GM19193 (cell line): Measurements from ENCODE around the gene KRTAP10-12.
"Not testable (repeated sequence)": the region's sequence is repeated elsewhere in the genome, so short reads cannot be mapped to it uniquely, and the experiment has no call there.

Source experiments
- POLR2A ChIP-seq: IDR thresholded peaks from 4 replicates; pipeline ENCODE4 v1.6.1; 2011; ENCODE audit not compliant: insufficient read depth, insufficient read length; ENCODE audit errors: extremely low read depth

KRTAP10-12 gene, protein sequence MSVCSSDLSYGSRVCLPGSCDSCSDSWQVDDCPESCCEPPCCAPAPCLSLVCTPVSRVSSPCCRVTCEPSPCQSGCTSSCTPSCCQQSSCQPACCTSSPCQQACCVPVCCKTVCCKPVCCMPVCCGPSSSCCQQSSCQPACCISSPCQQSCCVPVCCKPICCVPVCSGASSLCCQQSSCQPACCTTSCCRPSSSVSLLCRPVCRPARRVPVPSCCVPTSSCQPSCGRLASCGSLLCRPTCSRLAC

GRCh38 chr21:44697172-44697810, at the start of gene KRTAP10-12:
Gene KRTAP10-12 (plus strand): TSS chr21:44697172. CDS start chr21:44697202, 30 bp downstream.
- TF ChIP-seq POLR2A, result not testable (repeated sequence)

GRCh38 chr21:44647222-44647552, 49.8 kb upstream of the KRTAP10-12 start:
- no peak for TF ChIP-seq POLR2A

- TF ChIP-seq POLR2A, result no peak
These were observed 48.2 kb upstream of the KRTAP10-12 start for GRCh38 chr21:44648557-44649311.

- TF ChIP-seq POLR2A, result no peak
These were observed 47.4 kb upstream of the KRTAP10-12 start for GRCh38 chr21:44649521-44650100.

GRCh38 chr21:44650265-44650972, 46.6 kb upstream of the KRTAP10-12 start:
- TF ChIP-seq POLR2A, result no peak

- TF ChIP-seq POLR2A, result no peak
These were observed 45.8 kb upstream of the KRTAP10-12 start for GRCh38 chr21:44650973-44651675.

DNA sequence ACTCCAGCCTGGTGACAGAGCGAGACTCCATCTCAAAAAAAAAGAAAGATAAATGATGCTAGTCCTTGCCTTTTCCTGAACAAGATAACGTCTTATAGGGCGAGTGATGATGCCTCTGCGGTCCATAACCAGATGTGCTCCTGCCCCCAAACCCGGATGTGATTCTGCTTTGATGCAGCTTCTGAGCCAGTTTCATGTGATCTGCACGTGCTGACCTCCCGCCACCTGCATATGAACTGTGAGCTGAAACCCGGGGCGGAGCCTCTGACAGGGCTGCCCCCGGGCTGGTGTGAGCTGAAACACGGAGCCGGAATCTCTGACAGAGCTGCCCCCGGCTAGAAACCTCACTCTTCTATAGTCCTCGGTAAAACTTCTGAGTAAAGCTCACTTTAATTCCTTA, 43.8 kb upstream of the KRTAP10-12 start:
- TF ChIP-seq POLR2A, result no peak

DNA sequence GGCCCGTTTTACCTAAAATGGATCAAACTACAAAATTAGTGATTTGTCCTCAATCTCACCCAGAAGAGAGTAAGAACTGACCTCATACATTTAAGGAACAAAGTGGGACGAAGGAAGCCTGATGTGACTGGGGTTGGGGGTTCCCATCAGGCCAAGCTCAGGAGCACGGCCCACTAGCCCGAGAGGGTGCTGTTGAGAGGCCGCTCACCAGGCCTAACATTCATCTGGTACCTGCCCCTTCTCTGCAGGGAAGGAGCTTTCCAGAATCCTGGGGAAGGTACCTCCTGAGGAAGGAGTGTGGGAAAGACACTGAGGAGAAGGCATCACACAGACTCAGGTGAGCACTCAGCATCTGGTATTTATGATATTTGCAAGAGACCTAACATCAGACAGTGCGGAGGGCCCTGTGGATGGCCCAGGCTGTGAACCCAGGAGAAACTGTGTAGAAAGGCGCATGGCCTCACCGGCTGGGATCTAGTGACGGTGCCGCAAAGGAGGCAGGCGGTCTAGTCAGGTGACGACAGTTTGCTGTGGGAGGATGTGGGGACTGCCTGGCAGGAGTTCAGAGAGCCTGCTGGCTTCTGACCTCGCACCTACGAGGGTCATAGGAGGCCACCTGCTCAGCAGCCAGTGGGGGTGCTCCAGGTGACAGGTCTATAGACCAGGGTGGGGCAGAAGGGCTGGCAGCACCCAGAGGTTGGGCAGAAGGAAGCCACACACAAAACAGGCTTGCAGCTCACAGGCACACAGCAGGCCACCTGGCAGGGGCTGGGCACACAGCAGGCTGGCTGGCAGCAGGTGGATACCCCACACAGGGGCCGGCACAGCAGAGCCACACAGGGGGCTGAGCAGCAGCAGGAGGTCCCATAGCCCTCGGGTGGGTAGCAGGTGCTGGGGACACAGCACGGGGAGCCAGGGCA, 43.1 kb upstream of the KRTAP10-12 start:
- no peak for TF ChIP-seq POLR2A

DNA sequence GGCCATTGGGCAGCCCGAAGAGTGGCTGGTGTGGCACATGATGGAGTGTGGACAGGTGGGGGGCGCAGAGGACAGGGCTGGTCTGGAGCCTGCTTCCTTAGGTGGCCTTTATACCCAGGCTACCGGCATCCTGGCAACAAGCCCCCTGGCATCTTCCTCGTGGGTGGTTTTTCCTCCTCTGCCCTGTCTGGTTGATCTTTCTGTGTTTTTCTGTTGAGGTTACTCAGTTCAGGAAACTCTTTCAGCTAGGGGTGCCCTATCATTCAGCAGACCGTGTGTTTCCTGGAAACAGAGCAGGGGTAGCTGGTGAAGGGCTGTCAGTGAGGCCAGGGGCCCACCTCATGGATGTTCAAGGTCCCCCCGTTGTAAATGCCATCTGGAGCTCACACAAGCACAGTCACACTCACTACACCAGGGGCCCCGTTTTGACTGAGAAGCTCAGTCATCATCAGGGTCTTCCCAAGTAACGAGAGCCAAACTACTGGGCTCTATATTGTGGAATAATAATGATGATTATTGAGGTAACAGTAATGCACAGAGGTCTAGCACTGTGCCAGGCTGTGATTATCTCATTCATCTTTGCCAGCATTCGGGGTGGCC, 42.3 kb upstream of the KRTAP10-12 start, which contains the start of gene KRTAP12-4:
Gene KRTAP12-4 (minus strand): TSS at position 84 of the 600 bp plus-strand sequence. CDS start 45 bp downstream, at position 39.
- no peak for TF ChIP-seq POLR2A

GRCh38 chr21:44656868-44657267, 40.1 kb upstream of the KRTAP10-12 start:
- TF ChIP-seq POLR2A, result no peak

DNA sequence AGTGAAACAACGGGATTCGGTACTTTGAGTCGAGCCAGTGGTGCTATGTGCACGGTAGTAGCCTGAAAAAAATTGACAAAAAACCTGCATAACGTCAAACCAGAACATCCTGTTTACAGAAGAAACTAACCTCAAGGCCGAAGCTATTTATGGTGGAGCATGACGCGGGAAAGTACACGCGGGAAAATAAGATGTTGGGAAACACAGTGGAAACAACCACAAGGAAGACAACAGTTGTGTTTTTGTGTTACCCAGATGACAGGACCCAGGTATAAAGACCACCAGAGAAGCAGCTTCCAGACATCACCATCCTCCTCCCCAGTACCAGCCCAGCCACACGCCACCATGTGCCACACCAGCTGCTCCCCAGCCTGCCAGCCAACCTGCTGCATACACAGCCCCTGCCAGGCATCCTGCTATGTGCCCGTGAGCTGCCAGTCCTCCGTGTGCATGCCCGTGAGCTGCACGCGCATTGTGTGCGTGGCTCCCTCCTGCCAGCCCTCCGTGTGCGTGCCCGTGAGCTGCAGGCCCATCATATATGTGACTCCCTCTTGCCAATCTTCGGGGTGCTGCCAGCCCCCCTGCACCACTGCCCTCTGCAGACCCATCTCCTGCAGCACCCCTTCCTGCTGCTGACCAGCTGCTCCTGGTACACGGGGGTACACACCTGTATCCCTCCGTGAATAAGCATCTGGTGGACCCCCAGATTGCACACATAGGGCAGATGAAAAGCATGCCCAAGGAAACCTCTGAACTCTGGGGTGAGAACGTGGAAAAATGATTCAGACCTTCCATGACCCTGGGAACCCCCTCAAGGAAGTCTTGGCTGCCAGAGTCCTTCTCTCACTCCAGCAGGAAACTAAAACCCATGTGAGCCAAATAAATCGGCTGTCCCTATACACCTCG, 39.1 kb upstream of the KRTAP10-12 start, which contains the start of gene KRTAP12-3:
Gene KRTAP12-3 (plus strand): TSS at position 298 of the 906 bp plus-strand sequence. CDS start 48 bp downstream, at position 346.
- TF ChIP-seq POLR2A, result no peak

- TF ChIP-seq POLR2A, result no peak
These were observed 38.4 kb upstream of the KRTAP10-12 start for GRCh38 chr21:44658541-44658910.
